GM18861 (cell line): Measurements from ENCODE around the gene AIFM3.

ENCODE experiments used
- ATAC-seq: cut with Tn5 transposase; IDR thresholded peaks from one replicate; pipeline ENCODE4 v1.9.1; 2021; ENCODE audit not compliant: unreplicated experiment

AIFM3 gene

DNA sequence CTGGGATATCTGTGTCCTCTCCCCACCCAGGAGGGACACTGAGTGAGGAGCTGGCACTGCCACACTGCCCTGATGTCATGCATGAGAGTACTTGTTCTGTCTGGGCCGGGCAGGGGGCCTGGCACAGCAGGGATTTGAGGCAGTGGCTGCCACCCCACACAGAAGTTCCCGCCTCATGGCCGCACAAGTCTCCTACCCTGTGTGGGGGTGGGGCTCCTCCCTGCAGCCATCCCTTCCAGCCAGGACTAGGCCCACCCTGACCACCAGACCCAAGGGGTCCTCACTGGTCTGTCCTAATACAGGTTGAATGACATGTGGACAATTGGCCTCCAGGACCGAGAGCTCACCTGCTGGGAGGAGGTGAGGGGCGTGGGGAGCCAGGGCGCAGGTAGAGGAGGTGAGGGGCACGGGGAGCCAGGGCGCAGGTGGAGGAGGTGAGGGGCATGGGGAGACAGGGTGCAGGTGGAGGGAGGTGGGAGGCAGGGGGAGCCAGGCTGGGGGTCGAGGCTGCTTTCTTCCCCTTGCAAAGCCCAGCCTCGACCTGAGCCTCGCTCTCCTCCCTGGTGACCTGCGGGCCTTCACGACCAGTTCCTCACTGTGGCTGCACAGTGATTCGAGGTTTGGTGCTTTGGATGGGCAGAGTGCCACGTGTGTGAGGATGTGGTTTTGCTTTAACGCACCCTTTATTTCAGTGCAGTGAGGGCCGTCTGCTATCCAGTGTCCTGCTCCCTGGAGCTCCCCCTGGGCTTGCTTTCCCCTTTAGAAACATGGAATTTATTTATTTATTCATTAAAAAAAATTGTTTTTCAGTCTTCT is 22.5 kb downstream of the AIFM3 start:
- no peak for ATAC-seq

DNA sequence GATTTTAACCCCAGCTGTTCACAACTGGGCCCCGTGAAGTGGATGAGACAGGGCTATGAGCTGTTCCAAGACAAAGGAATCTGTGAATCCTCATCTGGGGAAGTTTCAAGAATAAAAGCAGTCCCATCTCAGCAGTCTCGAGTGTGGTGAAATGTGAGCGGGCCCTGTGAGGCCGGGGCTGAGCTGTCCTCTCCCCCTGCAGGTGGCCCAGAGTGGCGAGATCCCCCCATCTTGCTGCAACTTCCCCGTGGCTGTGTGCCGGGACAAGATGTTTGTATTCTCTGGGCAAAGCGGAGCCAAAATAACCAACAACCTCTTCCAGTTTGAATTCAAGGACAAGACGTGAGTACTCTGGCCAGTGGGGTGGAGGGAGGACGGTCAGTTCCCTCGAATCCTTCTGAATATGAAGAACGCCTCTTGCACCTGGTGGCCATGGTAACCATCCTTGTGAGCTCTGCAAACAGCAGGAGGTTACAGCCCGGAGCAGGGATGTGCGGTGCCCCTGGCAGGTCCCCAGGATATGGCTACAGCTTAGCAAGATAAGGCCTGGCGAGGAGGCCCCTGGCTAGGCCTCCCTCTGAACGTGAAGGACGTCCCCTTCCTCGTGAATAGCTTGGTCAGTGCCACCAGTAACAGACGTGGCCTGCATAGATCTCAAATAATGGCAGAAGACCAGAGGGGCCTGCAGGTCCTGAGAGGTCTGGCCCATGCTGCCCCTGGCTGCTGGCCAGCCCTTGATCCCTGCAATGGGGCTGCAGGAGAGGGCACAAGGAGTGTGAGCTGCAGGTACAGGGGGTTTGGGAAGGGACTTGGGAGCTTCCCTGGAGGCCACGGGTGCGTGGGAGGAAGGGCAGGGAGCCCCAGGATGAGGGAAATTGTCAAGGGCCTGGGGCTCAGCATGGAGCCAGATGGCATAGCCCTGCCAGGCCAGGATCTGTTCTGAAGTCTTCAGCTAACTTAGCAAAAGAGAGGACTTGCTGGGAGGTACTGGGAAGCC is 23.4 kb downstream of the AIFM3 start:
- ATAC-seq, result no peak

DNA sequence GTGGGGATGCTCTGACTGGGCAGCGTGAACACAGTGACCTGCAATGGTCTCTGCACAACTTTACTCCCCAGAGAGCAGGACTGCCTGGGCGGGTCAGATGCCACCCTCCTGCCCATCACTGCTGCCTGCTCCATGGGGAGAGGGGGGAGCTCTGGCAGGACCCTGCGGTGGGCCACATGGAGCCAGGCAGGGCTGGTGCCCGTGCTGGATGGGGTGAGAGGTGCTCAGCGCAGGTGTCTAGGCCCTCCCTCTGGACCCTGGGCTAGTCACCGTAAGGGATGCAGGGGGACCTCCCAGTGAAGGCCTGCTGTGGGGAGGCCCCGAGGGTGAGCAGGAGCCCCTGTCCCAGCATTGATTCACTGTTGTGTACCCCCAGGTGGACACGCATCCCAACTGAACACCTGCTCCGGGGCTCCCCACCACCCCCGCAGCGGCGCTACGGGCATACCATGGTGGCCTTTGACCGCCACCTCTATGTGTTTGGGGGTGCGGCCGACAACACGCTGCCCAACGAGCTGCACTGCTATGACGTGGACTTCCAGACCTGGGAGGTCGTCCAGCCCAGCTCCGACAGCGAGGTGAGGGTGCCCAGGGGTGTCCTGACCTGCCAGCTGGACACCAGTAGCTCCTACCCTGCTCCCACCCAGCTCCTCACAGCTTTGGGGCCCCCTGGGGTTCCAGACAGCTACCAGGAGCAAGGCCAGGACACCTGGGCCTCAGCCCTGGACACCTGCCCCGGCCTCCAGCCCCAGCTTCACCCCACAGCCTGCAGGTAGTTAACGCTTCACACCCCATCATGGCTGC is 24.4 kb downstream of the AIFM3 start:
- ATAC-seq, result no peak

DNA sequence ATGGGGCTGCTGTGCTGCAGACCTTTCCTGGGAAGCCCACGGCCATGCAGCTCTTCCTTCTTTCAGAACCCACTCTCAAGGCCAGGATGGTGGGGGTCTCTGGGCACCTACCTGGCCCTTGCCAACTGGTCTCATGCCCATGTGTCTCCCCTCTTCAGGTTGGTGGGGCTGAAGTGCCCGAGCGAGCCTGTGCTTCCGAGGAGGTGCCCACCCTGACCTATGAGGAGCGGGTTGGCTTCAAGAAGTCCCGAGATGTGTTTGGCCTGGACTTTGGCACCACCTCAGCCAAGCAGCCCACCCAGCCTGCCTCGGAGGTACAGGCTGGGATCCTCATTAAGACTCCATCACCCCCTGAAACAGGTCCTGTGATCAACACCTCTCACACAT is 25.0 kb downstream of the AIFM3 start:
- ATAC-seq, result no peak

DNA sequence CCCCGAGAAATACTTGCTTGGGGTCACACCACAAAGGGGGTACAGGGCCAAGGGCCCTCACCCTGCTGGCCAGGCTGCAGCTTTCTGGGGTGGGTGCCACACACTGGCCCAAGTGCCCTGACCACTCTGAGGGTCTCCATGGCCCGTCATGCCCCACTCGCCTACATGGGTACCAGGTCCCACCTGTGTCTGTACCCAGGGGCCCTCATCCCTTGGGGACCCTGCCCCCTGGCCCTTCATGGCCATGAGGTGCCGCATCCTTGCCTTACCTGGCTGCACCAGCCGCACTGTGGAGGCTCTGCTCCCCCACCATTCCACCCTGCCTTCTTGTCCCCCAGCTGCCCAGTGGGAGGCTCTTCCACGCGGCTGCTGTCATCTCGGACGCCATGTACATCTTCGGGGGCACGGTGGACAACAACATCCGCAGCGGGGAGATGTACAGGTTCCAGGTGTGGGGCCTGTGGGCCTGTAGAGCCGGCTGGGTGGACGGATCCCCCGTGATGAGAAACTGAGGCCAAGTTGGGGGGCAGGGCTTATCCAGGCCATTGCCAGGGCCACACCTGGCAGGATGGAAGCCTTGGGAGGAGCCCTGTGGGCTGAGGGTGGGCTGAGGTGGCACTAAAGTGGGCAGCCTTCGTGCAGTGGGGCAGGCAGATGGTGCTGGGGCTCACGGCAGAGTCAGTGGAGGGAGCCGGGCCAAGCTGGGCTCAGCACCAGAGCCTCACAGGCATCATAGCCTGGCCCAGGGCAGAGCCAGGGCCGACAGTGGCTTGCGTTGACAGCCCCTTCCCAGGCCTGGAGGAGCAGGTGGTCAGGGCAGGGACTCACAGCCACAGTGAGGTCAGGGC is 25.6 kb downstream of the AIFM3 start:
- no peak for ATAC-seq

DNA sequence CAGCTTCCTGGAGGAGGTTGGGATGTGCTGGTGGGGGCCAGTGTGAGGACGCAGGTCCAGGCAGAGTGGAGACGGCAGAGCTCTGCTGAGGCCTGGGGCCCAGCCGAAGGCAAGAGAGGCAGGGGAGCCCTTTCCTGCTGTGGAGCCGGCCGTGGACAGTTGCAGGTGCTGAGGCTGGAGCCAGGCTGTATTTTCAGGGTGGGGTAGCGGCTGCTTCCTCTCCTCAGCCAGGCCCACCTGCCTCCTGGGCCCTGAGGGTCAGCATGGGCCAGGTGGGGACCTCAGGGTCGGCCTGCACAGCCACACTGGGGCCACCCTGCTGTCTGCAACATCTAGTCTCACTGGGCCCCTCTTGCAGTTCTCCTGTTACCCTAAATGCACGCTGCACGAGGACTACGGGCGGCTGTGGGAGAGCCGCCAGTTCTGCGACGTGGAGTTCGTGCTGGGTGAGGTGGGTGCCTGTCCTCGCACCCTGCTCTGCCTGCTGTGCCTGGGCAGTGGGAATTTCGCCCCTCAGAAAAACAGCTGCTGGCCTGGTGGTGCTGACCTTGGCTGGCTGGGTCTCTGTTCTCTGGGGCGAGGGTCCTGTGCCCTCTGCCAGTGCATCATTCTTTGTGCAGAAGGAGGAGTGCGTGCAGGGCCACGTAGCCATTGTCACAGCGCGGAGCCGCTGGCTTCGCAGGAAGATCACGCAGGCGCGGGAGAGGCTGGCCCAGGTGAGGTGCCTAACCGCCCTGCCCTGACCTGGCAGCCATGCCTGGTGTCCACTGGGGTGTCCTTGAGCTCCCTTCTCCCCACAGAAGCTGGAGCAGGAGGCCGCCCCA is 26.5 kb downstream of the AIFM3 start:
- ATAC-seq, result no peak

DNA sequence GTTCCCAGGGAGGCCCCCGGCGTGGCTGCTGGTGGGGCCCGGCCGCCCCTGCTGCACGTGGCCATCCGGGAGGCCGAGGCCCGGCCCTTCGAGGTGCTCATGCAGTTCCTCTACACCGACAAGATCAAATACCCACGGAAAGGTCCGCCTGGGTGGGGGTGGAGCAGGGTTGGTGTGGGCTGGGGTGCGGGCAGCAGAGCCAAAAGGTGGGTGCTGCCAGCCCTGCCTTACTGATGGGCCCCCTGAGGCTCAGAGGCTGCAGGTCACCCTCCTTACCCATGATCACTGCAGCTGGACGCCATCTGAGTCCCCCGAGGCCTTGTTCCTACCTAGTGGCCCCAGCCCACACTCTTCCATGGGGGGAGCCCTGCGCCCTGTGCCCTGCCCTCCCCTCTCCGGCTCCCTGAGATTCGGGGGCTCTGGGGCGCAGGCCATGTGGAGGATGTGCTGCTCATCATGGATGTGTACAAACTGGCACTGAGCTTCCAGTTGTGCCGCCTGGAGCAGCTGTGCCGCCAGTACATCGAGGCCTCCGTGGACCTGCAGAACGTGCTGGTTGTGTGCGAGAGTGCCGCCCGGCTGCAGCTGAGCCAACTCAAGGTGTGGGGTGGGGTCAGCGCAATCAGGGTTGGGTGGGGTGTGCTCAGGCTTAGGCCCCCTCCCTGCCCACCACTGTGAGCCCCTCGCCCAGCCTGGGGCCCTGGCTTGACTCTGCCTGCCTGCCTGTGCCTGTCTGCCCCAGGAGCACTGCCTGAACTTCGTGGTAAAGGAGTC is 27.3 kb downstream of the AIFM3 start:
- no peak for ATAC-seq

DNA sequence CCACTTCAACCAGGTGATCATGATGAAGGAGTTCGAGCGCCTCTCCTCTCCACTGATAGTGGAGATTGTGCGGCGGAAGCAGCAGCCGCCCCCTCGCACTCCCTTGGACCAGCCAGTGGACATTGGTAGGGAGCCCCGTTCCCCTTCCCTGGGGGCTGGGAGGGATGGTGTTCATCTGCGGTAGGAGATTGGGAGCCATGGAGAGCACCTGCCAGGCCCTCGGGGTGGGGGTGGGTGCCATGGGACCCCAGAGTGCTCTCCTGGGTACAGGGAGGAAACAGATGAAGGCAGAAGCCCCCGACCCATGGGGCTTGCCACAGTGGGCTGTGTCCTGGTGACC is 27.8 kb downstream of the AIFM3 start:
- no peak for ATAC-seq

DNA sequence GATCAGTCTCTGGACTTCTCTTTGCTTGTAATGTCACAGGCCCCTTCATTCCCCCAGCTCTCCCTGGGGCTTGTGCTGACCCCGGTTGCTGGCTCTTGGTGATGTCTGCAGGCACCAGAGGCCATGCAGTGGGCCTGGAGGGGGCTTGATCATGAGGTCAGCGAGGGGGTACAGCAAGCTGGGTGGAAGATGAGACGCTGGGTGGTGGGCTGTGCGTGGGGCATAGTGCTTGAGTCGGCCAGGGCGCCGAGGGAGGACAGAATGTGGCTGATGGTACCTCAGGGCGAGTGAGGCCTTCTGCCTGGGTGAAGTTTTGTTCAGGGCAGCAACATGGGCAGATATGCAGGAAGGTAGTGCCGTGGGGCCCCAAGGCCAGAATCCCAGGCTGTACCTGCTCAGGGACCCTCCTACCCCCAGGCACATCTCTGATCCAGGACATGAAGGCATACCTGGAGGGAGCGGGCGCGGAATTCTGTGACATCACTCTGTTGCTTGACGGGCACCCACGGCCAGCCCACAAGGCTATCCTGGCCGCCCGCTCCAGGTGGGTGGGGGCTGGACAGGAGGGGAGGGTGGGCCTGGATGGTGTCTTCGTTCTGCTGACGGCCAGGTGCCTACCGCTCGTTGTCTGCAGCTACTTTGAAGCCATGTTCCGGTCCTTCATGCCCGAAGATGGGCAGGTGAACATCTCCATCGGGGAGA is 28.4 kb downstream of the AIFM3 start:
- no peak for ATAC-seq

DNA sequence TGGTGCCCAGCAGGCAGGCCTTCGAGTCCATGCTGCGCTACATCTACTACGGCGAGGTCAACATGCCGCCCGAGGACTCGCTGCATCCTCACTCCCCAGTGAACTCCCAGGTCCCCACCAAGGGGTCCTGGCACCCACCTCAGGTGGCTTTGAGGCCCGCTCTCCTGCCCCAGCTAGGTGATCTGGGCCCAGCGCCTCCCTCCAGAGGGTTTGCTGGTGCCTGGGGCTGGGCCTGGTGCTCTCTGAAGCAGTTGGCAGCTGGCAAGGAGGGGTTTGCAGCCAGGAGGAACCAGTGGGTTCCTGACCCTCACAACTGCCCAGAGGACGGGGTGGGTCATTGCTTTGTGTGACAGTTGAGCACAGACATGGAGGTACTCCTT is 29.0 kb downstream of the AIFM3 start:
- ATAC-seq, result no peak

DNA sequence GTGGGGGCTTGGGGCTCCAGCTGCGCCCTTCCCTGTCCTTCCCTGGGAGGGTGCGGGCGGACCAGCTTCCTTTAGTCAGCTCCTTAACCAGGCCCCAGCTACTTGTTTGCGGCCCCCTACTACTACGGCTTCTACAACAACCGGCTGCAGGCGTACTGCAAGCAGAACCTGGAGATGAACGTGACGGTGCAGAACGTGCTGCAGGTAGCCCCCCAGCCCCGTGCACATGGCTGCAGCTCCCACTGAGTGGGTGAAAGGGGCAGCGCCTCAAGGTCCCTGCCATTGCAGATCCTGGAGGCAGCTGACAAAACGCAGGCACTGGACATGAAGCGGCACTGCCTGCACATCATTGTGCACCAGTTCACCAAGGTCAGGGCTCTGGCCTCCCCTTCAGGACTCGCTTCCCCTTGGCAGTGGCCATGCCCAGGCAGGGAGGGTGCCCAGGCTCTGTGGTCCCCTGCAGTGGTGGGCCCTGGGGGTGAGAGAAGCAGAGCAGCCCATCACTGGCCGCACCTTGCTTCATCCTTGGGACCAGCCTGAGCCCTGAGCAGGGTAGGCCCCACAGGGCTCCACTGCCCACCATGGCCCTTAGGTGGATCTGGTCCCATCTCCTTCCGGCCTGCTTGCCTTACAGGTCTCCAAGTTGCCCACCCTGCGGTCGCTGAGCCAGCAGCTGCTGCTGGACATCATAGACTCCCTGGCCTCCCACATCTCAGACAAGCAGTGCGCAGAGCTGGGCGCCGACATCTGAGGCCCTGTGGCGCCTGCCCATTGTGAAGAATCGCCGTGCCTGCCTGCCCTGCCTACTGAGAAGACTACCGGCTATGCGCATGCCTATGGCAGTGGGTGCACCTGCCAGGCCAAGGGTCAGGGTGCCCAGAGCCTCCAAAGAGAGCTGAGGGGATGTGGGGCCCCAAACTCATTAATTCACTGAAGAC is 29.8 kb downstream of the AIFM3 start:
- no peak for ATAC-seq

DNA sequence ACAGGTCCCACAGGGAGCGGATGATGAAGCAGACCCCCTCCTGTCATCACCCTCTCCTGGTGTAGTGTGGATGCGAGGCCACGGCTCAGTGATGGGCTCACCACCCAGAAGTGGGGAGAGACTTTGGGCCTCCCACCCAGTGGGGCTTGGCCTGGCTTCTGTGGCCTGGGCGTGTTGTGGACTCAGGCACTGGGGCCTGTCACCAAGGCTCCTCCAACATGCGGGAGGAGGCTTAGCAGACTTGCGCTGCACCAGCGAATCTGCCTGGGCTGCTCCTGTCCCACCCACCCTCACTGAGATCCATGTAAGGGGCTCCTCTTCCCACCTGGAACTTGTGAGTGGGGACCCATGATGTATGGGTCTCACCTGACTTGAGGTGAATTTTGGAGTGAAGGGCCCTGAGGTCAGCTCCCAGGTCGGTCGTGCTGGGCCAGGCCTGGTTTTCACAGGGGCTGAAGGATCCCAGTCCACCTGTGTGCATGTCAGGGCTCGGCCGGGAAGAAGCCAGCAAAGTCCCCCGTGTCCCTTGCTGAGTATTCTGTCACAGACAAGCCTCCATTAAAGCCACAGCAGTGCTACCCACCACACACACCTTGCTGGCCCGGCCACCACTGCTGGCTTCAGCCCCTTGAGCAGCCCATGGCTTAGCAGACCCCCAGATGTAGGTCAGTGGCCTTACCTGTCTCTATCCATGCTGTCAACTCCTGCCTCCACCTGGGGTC is 30.6 kb downstream of the AIFM3 start:
- no peak for ATAC-seq

DNA sequence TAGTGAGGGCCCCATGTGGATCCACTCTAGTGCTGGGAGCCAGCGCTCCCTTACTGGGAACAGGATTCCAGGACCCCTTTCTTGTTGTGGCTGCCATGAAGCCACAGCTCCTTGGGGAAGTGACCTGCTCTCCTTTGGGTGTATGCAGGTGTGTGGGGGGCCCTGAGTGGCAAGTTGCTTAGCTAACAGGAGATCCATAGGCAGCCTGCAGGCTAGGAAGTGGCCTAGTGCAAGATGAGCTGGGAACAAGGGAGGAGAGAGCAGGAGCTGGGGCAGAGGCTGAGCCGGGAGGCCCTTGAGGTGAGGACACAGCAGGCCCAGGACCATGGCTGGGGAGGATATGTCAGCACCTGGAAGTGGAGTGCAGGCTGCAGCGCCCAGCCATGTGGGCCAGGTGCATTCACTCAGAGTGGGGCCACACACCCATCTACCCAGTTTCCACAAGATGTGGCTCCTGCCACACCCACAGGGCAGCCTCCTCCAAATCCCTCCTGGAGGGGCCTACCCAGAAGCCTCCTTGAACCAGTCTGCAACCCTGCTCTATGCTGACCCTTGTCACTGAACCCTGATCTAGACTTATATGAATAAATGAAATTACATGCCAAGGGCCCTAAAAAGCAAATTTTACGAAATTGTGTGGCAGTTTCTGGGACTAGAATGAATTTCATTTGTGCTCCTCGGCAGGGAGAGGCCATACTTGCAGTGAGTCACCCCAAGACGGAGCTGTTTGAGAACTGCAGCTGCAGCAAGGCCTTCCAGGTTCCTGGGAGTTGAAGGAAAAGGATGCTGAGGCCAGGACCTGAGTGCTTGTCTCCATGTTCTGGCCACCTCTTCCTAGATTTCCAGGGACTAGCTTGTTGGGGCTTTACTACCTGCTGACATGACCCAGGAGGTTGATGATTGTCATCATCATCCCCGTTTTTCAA is 31.6 kb downstream of the AIFM3 start:
- ATAC-seq, result no peak

DNA sequence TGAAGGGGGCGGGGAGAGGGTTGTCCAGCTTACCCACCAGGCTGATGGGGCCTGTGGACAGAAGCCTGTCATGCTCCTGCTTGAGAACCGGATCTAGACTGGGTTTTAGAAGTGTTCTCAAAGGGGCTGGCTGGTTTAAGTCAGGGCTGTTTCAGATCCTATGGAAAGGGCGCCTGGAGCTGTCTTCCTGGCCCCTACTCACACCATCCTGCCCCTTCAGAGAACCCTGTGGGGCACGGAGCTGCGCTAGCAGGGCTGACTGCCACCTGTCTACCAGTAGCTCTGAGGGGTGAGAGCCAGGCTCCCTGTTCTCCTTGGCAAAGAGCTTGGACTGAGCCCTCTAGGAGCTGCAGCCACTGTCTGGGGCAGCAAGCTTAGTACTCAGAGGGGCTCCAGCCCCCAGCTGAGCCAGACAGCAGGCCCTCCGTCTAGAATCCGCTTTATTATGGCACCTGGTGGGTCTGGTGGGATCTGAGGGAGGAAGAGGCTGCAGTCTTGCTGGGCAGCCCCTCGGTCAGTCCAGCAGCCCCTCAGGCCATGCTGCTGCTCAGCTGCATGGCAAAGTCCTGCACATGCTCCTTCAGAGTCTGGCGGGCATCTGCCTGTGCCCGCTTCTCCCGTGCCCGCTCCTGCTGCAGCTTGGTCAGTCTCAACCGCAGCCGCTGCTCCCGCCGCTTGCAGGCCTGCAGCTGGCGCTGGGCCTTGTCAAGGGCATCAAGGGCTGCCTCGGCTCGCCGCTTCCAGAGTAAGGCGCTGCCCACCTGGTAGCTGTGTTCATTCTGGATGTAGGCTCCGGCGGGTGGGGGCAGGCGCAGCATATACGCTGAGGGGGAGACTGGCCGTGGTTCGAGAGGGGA is 32.5 kb downstream of the AIFM3 start:
- ATAC-seq, result no peak
